Measurements from ENCODE around the gene MTSS2.

The MTSS2 gene

GRCh38 chr16:70709457-70709856, 23.6 kb upstream of the MTSS2 start:
- H3K79me1 ChIP-seq (ENCODE audit: low read length) = no peaks in the 10 kb centered on the region
- H3K4me1 ChIP-seq (ENCODE audit: control insufficient read depth, low read depth, low read length) = peaks cover 2% of the 10 kb centered on the region
- no peak for DNase-seq
- H3K27ac ChIP-seq (ENCODE audit: low read depth, low read length) = no peak overlapping the region
- no peaks in the 10 kb centered on the region for H3K27me3 ChIP-seq (ENCODE audit: insufficient read depth, low read length, poor library complexity)
- H2BK15ac ChIP-seq (replicated peaks; ENCODE audit: low read depth) = no peak overlapping the region
- no peak overlapping the region for H2BK120ac ChIP-seq (ENCODE audit: low read depth, low read length)
- H4K5ac ChIP-seq (ENCODE audit: low read length) = no peak overlapping the region
- H3K4me2 ChIP-seq (ENCODE audit: low read length) = no peak overlapping the region
- H3K79me2 ChIP-seq (ENCODE audit: control insufficient read depth, insufficient read depth, low read length) = no peaks in the 10 kb centered on the region
- H3K56ac ChIP-seq (ENCODE audit: low read length) = no peak overlapping the region
- H3K4me3 ChIP-seq (ENCODE audit: low read length) = no peak overlapping the region
- no peak overlapping the region for H3K9ac ChIP-seq (ENCODE audit: low read length)
- no peak overlapping the region for H2BK5ac ChIP-seq (ENCODE audit: low read length)
- H3K23ac ChIP-seq (ENCODE audit: low read length) = no peak overlapping the region
- no peak overlapping the region for H2AK5ac ChIP-seq (ENCODE audit: low read length)
- no CpG with 5 or more reads among the region's 5 CpGs for WGBS (ENCODE audit: extremely low coverage, insufficient coverage, low lambda C conversion rate)
- no peak overlapping the region for H4K8ac ChIP-seq (ENCODE audit: low read depth, low read length)
- H3K36me3 ChIP-seq (ENCODE audit: control insufficient read depth, insufficient read depth, low read length) = no peaks in the 10 kb centered on the region
- H3K18ac ChIP-seq (ENCODE audit: low read length) = no peak overlapping the region
- H3K4ac ChIP-seq (ENCODE audit: low read depth, low read length) = no peak overlapping the region

DNA sequence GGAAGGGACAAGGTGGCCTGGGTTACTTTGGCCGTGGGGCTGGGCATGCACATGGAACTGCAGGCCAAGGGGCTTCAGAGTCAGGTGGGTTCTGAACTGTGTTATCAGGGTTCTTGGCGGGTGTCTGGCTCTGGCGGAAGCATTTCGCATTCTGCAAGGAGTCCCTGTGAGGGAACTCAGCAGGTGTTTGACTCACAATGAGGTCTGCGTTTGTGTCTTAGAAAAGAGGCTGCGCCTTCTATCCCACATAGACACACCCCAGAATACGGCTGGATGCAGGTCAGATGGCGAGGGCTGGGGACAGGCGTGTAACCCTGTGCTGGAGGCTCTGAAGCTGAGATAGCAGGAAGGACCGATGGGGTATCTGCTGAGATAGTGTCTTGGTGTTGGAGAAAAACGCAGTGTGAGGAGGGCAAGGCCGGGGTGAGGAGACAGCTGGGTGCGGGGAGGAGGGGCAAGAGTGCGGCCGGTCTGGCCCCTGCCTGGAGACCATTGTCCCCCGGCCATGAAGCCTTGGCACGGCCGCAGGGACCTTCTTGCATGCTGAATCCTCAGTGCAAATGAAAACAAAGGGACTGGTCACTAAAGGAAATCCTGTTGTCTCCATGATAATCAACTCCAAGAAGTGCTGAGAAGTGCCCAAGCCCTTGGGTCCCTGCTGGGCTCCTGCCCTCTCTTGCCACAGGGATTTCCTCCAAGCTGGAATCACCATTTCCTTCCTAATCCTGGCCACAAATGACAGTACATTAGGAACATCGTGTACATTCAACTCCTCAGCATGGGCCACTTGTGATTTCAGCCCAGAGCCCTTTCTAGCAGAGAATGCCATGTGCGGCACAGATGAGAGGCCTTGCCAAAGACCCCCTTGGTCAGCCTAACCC, 22.8 kb upstream of the MTSS2 start:
- Histone ChIP-seq H4K5ac (ENCODE audit: low read length) (no peak overlapping the region), H3K4me1 (ENCODE audit: control insufficient read depth, low read depth, low read length) (peaks cover 2% of the 10 kb centered on the region)
- DNase-seq = peak; percentile 35

DNA sequence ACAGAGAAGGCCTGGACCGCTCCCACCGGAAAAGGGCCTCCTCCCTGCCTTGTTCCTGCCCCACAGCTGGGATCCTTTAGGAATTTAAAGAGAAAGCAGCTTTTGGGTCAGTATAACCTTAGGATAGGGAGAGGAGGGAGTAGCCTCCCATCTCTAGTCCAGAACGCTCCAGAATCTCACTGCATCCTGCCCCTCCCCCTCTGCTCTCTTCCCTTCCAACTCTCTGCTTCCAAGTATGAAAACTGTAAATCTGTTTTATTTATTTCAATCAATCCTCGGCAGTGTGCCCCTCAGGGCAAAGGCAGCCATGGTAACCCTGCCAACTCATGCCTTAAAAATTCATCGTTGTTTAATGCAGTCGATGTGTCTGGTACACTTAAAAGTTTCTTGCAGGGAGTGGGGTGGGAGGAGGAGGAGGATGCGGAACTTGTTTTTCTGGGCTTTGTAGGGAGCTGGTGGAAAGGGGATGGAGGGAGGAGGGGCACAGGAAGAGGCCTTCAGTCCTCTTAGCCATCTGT, 21.2 kb upstream of the MTSS2 start:
- Histone ChIP-seq H3K23ac (ENCODE audit: low read length) (no peak overlapping the region), H4K8ac (ENCODE audit: low read depth, low read length) (no peak overlapping the region), H3K18ac (ENCODE audit: low read length) (no peak overlapping the region), H3K9ac (ENCODE audit: low read length) (no peak overlapping the region), H3K4me3 (ENCODE audit: low read length) (no peak overlapping the region), H2BK120ac (ENCODE audit: low read depth, low read length) (no peak overlapping the region), H2BK5ac (ENCODE audit: low read length) (no peak overlapping the region), H3K27me3 (ENCODE audit: insufficient read depth, low read length, poor library complexity) (no peaks in the 10 kb centered on the region), H3K4ac (ENCODE audit: low read depth, low read length) (no peak overlapping the region), H4K5ac (ENCODE audit: low read length) (no peak overlapping the region), H2AK5ac (ENCODE audit: low read length) (no peak overlapping the region), H3K79me2 (ENCODE audit: control insufficient read depth, insufficient read depth, low read length) (no peaks in the 10 kb centered on the region), H3K27ac (ENCODE audit: low read depth, low read length) (no peak overlapping the region), H2BK15ac (replicated peaks; ENCODE audit: low read depth) (no peak overlapping the region), H3K4me2 (ENCODE audit: low read length) (no peak overlapping the region), H3K56ac (ENCODE audit: low read length) (no peak overlapping the region), H3K36me3 (ENCODE audit: control insufficient read depth, insufficient read depth, low read length) (no peaks in the 10 kb centered on the region), H3K79me1 (ENCODE audit: low read length) (no peaks in the 10 kb centered on the region), H3K4me1 (ENCODE audit: control insufficient read depth, low read depth, low read length) (no peaks in the 10 kb centered on the region)
- WGBS (ENCODE audit: extremely low coverage, insufficient coverage, low lambda C conversion rate) = no CpG with 5 or more reads among the region's 7 CpGs
- no peak for DNase-seq

More for the DNA sequence above, 22.8 kb upstream of the MTSS2 start:
- H3K27ac ChIP-seq (ENCODE audit: low read depth, low read length) = no peak overlapping the region
- no peak overlapping the region for H2BK15ac ChIP-seq (replicated peaks; ENCODE audit: low read depth)
- H3K56ac ChIP-seq (ENCODE audit: low read length) = no peak overlapping the region
- no peak overlapping the region for H2BK5ac ChIP-seq (ENCODE audit: low read length)
- H3K27me3 ChIP-seq (ENCODE audit: insufficient read depth, low read length, poor library complexity) = no peaks in the 10 kb centered on the region
- no peaks in the 10 kb centered on the region for H3K36me3 ChIP-seq (ENCODE audit: control insufficient read depth, insufficient read depth, low read length)
- no peak overlapping the region for H3K23ac ChIP-seq (ENCODE audit: low read length)
- no peak overlapping the region for H3K4ac ChIP-seq (ENCODE audit: low read depth, low read length)
- H3K79me1 ChIP-seq (ENCODE audit: low read length) = no peaks in the 10 kb centered on the region
- H3K79me2 ChIP-seq (ENCODE audit: control insufficient read depth, insufficient read depth, low read length) = no peaks in the 10 kb centered on the region
- no CpG with 5 or more reads among the region's 20 CpGs for WGBS (ENCODE audit: extremely low coverage, insufficient coverage, low lambda C conversion rate)
- H3K4me3 ChIP-seq (ENCODE audit: low read length) = no peak overlapping the region
- no peak overlapping the region for H3K18ac ChIP-seq (ENCODE audit: low read length)
- H2BK120ac ChIP-seq (ENCODE audit: low read depth, low read length) = no peak overlapping the region
- H4K8ac ChIP-seq (ENCODE audit: low read depth, low read length) = no peak overlapping the region
- H3K9ac ChIP-seq (ENCODE audit: low read length) = no peak overlapping the region
- no peak overlapping the region for H2AK5ac ChIP-seq (ENCODE audit: low read length)
- no peak overlapping the region for H3K4me2 ChIP-seq (ENCODE audit: low read length)

GRCh38 chr16:70705056-70705455, 19.2 kb upstream of the MTSS2 start:
- no peak overlapping the region for H3K4ac ChIP-seq (ENCODE audit: low read depth, low read length)
- WGBS (ENCODE audit: extremely low coverage, insufficient coverage, low lambda C conversion rate) = no CpG with 5 or more reads among the region's 8 CpGs

GRCh38 chr16:70704586-70704985, 18.7 kb upstream of the MTSS2 start:
- no peaks in the 10 kb centered on the region for H3K36me3 ChIP-seq (ENCODE audit: control insufficient read depth, insufficient read depth, low read length)
- H3K27ac ChIP-seq (ENCODE audit: low read depth, low read length) = no peak overlapping the region
- H3K4me1 ChIP-seq (ENCODE audit: control insufficient read depth, low read depth, low read length) = no peaks in the 10 kb centered on the region

More at GRCh38 chr16:70705056-70705455, 19.2 kb upstream of the MTSS2 start:
- Histone ChIP-seq H4K8ac (ENCODE audit: low read depth, low read length) (no peak overlapping the region), H2BK5ac (ENCODE audit: low read length) (no peak overlapping the region), H3K9ac (ENCODE audit: low read length) (no peak overlapping the region), H3K36me3 (ENCODE audit: control insufficient read depth, insufficient read depth, low read length) (no peaks in the 10 kb centered on the region), H3K27ac (ENCODE audit: low read depth, low read length) (no peak overlapping the region), H3K4me3 (ENCODE audit: low read length) (no peak overlapping the region), H3K79me1 (ENCODE audit: low read length) (no peaks in the 10 kb centered on the region), H2AK5ac (ENCODE audit: low read length) (no peak overlapping the region), H3K56ac (ENCODE audit: low read length) (no peak overlapping the region), H2BK120ac (ENCODE audit: low read depth, low read length) (no peak overlapping the region), H4K5ac (ENCODE audit: low read length) (no peak overlapping the region), H3K23ac (ENCODE audit: low read length) (no peak overlapping the region), H3K27me3 (ENCODE audit: insufficient read depth, low read length, poor library complexity) (no peaks in the 10 kb centered on the region), H3K4me2 (ENCODE audit: low read length) (no peak overlapping the region), H3K79me2 (ENCODE audit: control insufficient read depth, insufficient read depth, low read length) (no peaks in the 10 kb centered on the region), H2BK15ac (replicated peaks; ENCODE audit: low read depth) (no peak overlapping the region), H3K18ac (ENCODE audit: low read length) (no peak overlapping the region), H3K4me1 (ENCODE audit: control insufficient read depth, low read depth, low read length) (no peaks in the 10 kb centered on the region)
- DNase-seq = no peak

More at GRCh38 chr16:70704586-70704985, 18.7 kb upstream of the MTSS2 start:
- Histone ChIP-seq H2BK5ac (ENCODE audit: low read length) (no peak overlapping the region), H3K56ac (ENCODE audit: low read length) (no peak overlapping the region), H2AK5ac (ENCODE audit: low read length) (no peak overlapping the region), H3K79me1 (ENCODE audit: low read length) (no peaks in the 10 kb centered on the region), H3K27me3 (ENCODE audit: insufficient read depth, low read length, poor library complexity) (no peaks in the 10 kb centered on the region), H4K8ac (ENCODE audit: low read depth, low read length) (no peak overlapping the region), H3K9ac (ENCODE audit: low read length) (no peak overlapping the region), H4K5ac (ENCODE audit: low read length) (no peak overlapping the region), H3K18ac (ENCODE audit: low read length) (no peak overlapping the region), H3K23ac (ENCODE audit: low read length) (no peak overlapping the region), H2BK120ac (ENCODE audit: low read depth, low read length) (no peak overlapping the region), H3K4ac (ENCODE audit: low read depth, low read length) (no peak overlapping the region), H3K79me2 (ENCODE audit: control insufficient read depth, insufficient read depth, low read length) (no peaks in the 10 kb centered on the region), H2BK15ac (replicated peaks; ENCODE audit: low read depth) (no peak overlapping the region), H3K4me2 (ENCODE audit: low read length) (no peak overlapping the region), H3K4me3 (ENCODE audit: low read length) (no peak overlapping the region)
- DNase-seq = no peak
- no CpG with 5 or more reads among the region's 11 CpGs for WGBS (ENCODE audit: extremely low coverage, insufficient coverage, low lambda C conversion rate)

Measured in mesendoderm (in vitro differentiated cells).